ENCODE data around the gene CFAP210.

- no peak for TF ChIP-seq BHLHE40 (IDR thresholded peaks at IDR 0.05; ENCODE audit: borderline replicate concordance in 1 of 2, low read depth in 2 of 2, low read length in 1 of 2)
- TF ChIP-seq POLR2AphosphoS5 (IDR thresholded peaks at IDR 0.05; ENCODE audit: low read length): no peak
- no peak for TF ChIP-seq EZH2 (IDR thresholded peaks at IDR 0.05; ENCODE audit: borderline replicate concordance, control insufficient read depth, low read depth, low read length)
- no peak for TF ChIP-seq FOXM1 (IDR thresholded peaks at IDR 0.05; ENCODE audit: low read depth, low read length)
- TF ChIP-seq ETV6 (conservative IDR thresholded peaks at IDR 0.05 in 1 of 2, IDR thresholded peaks at IDR 0.05 in 1 of 2; ENCODE audit: borderline replicate concordance in 1 of 2, low read depth in 1 of 2): no peak
- TF ChIP-seq RELB (IDR thresholded peaks at IDR 0.05; ENCODE audit: low read depth): no peak
- TF ChIP-seq IRF3 (IDR thresholded peaks at IDR 0.05): no peak
Measured at GRCh38 chr2:169717691-169718063, 23.5 kb upstream of the CFAP210 start.

Measured in GM12878 (cell line).